GM19395 (cell line): ENCODE measurements around the gene MUC4.

Source experiments
- ATAC-seq: cut with Tn5 transposase; IDR thresholded peaks from one replicate; pipeline ENCODE4 v1.9.1; 2021; ENCODE audit warnings: mild to moderate bottlenecking, moderate library complexity; ENCODE audit not compliant: unreplicated experiment

Gene MUC4

GRCh38 chr3:195705081-195705991, 106.4 kb downstream of the MUC4 start:
- no peak for ATAC-seq

GRCh38 chr3:195704433-195704999, 107.2 kb downstream of the MUC4 start:
- no peak for ATAC-seq

GRCh38 chr3:195703776-195704175, 108.0 kb downstream of the MUC4 start:
- ATAC-seq = no peak

GRCh38 chr3:195701042-195701915, 110.5 kb downstream of the MUC4 start:
- no peak for ATAC-seq

GRCh38 chr3:195700319-195700718, 111.4 kb downstream of the MUC4 start:
- ATAC-seq = no peak

GRCh38 chr3:195699860-195700259, 111.9 kb downstream of the MUC4 start:
- no peak for ATAC-seq

GRCh38 chr3:195699388-195699771, 112.3 kb downstream of the MUC4 start:
- no peak for ATAC-seq

GRCh38 chr3:195698647-195699387, 112.9 kb downstream of the MUC4 start:
- no peak for ATAC-seq

GRCh38 chr3:195698325-195698646, 113.4 kb downstream of the MUC4 start:
- ATAC-seq = no peak

GRCh38 chr3:195697582-195698324, 114.0 kb downstream of the MUC4 start:
- ATAC-seq = no peak
